ENCODE results near the gene TINAG.
"Not testable (repeated sequence)": the region's sequence is repeated elsewhere in the genome, so short reads cannot be mapped to it uniquely, and the experiment has no call there.

- not testable (repeated sequence) for TF ChIP-seq CTCF (conservative IDR thresholded peaks at IDR 0.05; ENCODE audit: low read depth, low read length); EZH2 (IDR thresholded peaks at IDR 0.05; ENCODE audit: borderline replicate concordance, low read depth, low read length, poor library complexity, severe bottlenecking)
These were observed 23.3 kb downstream of the TINAG start for GRCh38 chr6:54331571-54331970.

Measured in A673 (cell line).